ENCODE measurements around the gene VENTX. TPM values are rescaled to one million over a fixed set of nuclear protein-coding genes. Genes with fewer than 3 reads are reported as not detected.

VENTX gene
- total RNA-seq, 1 donor from 2014 or later, result 0.23 TPM

DNA sequence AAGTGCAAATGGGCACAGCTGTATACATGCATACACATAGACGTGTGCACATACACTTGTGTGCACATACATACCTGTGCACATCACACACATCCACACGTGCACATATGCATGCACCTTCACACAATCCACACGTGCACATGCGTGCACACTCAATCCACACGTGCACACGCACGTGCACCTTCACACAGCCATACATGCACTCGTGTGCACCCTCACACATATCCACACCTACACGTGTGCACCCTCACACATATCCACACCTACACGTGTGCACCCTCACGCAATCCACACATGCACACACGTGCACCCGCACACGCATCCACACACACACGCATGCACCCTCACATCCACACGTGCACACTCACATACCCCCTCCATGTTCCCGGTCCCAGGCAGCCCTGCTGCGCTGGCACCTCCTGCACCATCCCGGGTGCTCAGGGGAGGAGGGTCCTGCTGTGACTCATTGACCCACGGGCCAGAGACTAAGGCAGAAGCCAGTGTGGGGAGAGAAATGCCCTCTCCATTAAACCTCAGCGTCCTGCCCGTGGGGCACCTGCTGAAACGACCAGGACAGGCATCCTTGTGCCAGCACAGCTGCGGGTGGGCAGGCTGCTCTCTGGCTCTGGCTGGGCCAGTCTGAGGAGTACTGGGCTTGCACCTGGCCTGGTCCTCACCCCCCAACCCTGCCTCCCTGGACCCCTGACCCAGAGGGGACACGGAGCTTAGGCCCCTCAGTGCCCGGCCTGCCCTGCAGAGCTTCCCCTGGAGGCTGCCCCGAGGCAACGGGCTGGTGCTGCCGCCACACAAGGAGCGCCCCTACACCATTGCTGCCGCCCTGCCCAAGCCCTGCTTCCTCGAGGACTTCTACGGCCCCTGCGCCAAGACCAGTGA, 25.4 kb upstream of the VENTX start:
- Mint-ChIP-seq H3K9me3 (ENCODE audit: unreplicated experiment) (no peaks in the 10 kb centered on the region), H3K36me3 (ENCODE audit: low read depth, unreplicated experiment) (no peaks in the 10 kb centered on the region), H3K27me3 (ENCODE audit: unreplicated experiment) (peaks cover 9% of the 10 kb centered on the region), H3K4me1 (ENCODE audit: unreplicated experiment) (no peaks in the 10 kb centered on the region), H3K27ac (ENCODE audit: unreplicated experiment) (no peak overlapping the region), H3K4me3 (ENCODE audit: unreplicated experiment) (no peak overlapping the region)
- no peak for DNase-seq (ENCODE audit: low spot score)
- TF ChIP-seq, protein P1, sequence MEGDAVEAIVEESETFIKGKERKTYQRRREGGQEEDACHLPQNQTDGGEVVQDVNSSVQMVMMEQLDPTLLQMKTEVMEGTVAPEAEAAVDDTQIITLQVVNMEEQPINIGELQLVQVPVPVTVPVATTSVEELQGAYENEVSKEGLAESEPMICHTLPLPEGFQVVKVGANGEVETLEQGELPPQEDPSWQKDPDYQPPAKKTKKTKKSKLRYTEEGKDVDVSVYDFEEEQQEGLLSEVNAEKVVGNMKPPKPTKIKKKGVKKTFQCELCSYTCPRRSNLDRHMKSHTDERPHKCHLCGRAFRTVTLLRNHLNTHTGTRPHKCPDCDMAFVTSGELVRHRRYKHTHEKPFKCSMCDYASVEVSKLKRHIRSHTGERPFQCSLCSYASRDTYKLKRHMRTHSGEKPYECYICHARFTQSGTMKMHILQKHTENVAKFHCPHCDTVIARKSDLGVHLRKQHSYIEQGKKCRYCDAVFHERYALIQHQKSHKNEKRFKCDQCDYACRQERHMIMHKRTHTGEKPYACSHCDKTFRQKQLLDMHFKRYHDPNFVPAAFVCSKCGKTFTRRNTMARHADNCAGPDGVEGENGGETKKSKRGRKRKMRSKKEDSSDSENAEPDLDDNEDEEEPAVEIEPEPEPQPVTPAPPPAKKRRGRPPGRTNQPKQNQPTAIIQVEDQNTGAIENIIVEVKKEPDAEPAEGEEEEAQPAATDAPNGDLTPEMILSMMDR (IDR thresholded peaks at IDR 0.05; ENCODE audit: unreplicated experiment), result no peak

DNA sequence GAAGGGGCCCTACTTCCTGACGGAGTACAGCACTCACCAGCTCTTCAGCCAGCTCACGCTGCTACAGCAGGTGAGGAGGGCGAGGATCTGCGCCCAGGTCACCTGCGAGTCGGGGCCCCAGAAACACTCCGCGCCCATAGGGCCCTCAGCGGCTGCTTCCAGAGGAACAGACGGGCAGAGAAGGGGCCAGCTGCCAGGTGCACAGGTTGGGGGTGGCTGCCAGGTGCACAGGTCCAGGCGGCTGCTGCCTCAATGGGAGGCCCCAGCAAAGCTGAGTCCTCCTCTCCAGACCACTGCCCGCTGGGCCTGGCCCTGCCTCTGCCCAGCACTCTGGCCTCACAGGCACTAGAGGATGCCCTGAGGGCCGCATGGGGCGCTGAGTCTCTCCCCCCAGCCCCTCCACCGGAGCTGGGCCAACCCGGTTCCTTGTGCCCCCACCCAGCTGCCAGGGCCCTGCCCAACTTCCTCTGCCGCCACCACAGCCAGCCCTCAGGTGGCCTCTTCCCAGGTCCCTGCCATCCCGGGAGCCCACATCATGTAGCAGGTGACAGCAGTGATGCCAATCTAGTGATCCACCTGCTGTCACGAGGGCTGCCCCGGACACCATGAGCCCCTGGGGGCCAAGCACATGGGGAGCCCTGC, 24.7 kb upstream of the VENTX start:
- H3K27ac Mint-ChIP-seq (ENCODE audit: unreplicated experiment), result no peak overlapping the region
- H3K9me3 Mint-ChIP-seq (ENCODE audit: unreplicated experiment), result no peaks in the 10 kb centered on the region
- H3K4me1 Mint-ChIP-seq (ENCODE audit: unreplicated experiment), result no peaks in the 10 kb centered on the region
- DNase-seq (ENCODE audit: low spot score), result no peak
- peaks cover 9% of the 10 kb centered on the region for H3K27me3 Mint-ChIP-seq (ENCODE audit: unreplicated experiment)
- H3K36me3 Mint-ChIP-seq (ENCODE audit: low read depth, unreplicated experiment), result no peaks in the 10 kb centered on the region
- TF ChIP-seq, protein P1 (IDR thresholded peaks at IDR 0.05; ENCODE audit: unreplicated experiment), result no peak
- H3K4me3 Mint-ChIP-seq (ENCODE audit: unreplicated experiment), result no peak overlapping the region

DNA sequence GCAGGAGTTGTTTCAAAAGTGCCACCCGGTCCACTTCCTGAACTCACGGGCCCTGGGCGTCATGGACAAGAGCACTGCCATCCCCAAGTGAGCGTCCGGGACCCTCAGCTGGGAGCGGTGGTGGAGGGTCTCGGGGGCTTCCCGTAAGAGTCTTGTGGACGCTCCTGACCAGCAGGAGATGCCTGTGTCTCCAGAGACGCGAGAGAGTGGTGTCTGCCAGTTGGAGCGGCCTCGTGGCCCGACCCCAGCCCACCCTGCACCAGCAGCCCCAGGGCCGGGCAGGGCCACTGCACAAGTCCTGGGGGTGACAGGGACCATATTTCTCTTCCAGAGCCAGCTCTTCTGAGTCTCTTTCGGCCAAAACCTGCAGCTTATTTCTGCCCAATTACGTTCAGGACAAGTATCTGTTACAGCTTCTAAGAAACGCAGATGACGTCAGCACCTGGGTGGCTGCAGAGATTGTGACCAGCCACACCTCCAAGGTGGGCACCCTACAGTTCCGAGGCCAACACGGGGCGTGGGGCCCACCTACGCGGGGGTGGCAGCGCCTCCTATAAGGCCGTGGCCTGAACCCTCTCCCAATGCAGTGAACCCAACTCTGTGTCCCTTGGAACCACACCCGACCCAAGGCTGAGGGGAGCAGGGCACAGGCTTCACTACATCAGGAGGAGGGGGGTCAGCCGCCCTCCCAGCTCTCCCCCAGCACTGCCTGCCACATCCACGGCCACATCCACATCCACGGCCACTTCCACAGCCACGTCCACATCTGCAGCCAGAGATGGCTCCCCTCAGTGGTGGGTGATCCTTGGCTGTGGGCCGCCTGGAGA, 23.8 kb upstream of the VENTX start:
- no peak for DNase-seq (ENCODE audit: low spot score)
- Mint-ChIP-seq H3K27me3 (ENCODE audit: unreplicated experiment) (peaks cover 10% of the 10 kb centered on the region), H3K36me3 (ENCODE audit: low read depth, unreplicated experiment) (no peaks in the 10 kb centered on the region), H3K4me3 (ENCODE audit: unreplicated experiment) (no peak overlapping the region), H3K9me3 (ENCODE audit: unreplicated experiment) (no peaks in the 10 kb centered on the region), H3K4me1 (ENCODE audit: unreplicated experiment) (no peaks in the 10 kb centered on the region), H3K27ac (ENCODE audit: unreplicated experiment) (no peak overlapping the region)
- TF ChIP-seq, protein P1 (IDR thresholded peaks at IDR 0.05; ENCODE audit: unreplicated experiment), result no peak

DNA sequence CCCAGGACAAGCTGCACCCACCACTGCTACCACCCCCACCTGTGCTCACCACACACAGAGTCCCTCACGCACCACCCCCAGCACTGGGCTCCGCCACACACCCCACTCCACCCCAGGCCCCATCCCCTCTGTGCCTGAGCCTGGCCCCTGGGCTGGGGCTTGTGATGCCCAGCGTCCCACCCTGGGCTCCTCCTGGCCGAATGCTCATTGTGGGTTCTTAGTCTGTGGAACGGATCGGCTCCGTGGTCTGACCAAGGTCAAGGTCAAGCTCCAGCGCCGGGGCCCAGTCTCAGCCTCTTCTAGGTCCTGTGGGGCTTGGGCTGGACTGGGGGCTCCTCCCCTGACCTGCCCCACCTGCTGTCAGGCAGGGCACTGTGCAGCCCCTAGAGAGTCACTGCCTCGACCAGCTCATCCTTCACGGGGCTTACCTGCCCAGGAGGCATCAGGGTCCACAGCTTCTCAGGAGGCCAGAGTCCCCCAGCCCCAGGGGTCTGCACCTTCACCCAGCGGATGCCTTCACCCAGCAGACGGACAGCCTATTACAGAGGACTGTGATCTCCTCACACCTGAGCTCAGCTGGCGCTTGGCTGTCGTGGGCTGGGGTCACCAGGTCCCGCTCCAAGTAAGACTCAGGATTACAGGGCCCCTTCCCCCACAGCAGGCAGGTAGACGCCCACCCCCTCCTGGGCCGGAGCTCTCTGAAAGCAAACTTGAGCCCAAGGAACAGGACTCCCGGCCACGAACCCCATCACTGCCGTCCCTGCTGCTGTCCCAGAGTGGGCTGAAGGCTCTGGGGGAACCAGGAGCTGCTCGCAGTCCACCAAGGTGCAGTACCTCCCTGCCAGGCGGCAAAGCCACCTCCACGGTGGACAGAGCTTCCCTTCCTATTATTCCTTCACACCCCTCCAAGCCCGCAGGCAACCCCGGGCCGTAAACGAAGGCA, 22.9 kb upstream of the VENTX start:
- no peak overlapping the region for H3K27ac Mint-ChIP-seq (ENCODE audit: unreplicated experiment)
- H3K4me3 Mint-ChIP-seq (ENCODE audit: unreplicated experiment), result no peak overlapping the region
- H3K27me3 Mint-ChIP-seq (ENCODE audit: unreplicated experiment), result peaks cover 10% of the 10 kb centered on the region
- TF ChIP-seq, protein P1 (IDR thresholded peaks at IDR 0.05; ENCODE audit: unreplicated experiment), result no peak
- no peaks in the 10 kb centered on the region for H3K9me3 Mint-ChIP-seq (ENCODE audit: unreplicated experiment)
- no peaks in the 10 kb centered on the region for H3K4me1 Mint-ChIP-seq (ENCODE audit: unreplicated experiment)
- DNase-seq (ENCODE audit: low spot score), result no peak
- H3K36me3 Mint-ChIP-seq (ENCODE audit: low read depth, unreplicated experiment), result no peaks in the 10 kb centered on the region

All from endothelial cell (in vitro differentiated cells).